ENCODE measurements around the gene PCSK7.

- TF ChIP-seq CTCF (IDR thresholded peaks at IDR 0.05): no peak
- no peak for TF ChIP-seq POLR2A (IDR thresholded peaks at IDR 0.05)
- TF ChIP-seq EP300 (IDR thresholded peaks at IDR 0.05): no peak
Observed at GRCh38 chr11:117201658-117202305, 30.1 kb downstream of the PCSK7 start.
